Activated naive CD8-positive, alpha-beta T cell treated with anti-CD3 and anti-CD28 coated beads for 36 hours (primary cell): ENCODE measurements around the gene GRM8. TPM values are rescaled to one million over a fixed set of nuclear protein-coding genes. Genes with fewer than 3 reads are reported as not detected.
"Not testable (repeated sequence)": the region's sequence is repeated elsewhere in the genome, so short reads cannot be mapped to it uniquely, and the experiment has no call there.

ENCODE experiments used
- DNase-seq: peaks from one replicate; pipeline ENCODE4 v3.0.0; 2021
- H3K27ac Mint-ChIP-seq: one replicate; pipeline ENCODE4 v1.8.0; 2022; ENCODE audit warnings: mild to moderate bottlenecking, moderate library complexity, mixed read lengths
- H3K27me3 Mint-ChIP-seq: one replicate; pipeline ENCODE4 v1.8.0; 2022; ENCODE audit warnings: mild to moderate bottlenecking, mixed read lengths
- H3K36me3 Mint-ChIP-seq: one replicate; pipeline ENCODE4 v1.8.0; 2021; ENCODE audit warnings: mild to moderate bottlenecking, mixed read lengths
- H3K4me1 Mint-ChIP-seq: one replicate; pipeline ENCODE4 v1.8.0; 2021; ENCODE audit warnings: mixed read lengths
- H3K4me3 Mint-ChIP-seq: one replicate; pipeline ENCODE4 v1.8.0; 2022; ENCODE audit warnings: mild to moderate bottlenecking, moderate library complexity, mixed read lengths
- H3K9me3 Mint-ChIP-seq: one replicate; pipeline ENCODE4 v1.8.0; 2022; ENCODE audit warnings: mixed read lengths
- total RNA-seq, 2 experiments: library from RNA; stranded (reverse); gene quantifications; one replicate each; pipeline ENCODE4 v1.2.3, GENCODE V29; 2021

Gene GRM8
- total RNA-seq, 2 experiments from 2014 or later = not detected

GRCh38 chr7:126700807-126701604 lies 551.7 kb downstream of the GRM8 start:
- Mint-ChIP-seq H3K4me3 (no peak overlapping the region), H3K27ac (no peak overlapping the region), H3K36me3 (no peaks in the 10 kb centered on the region), H3K27me3 (no peaks in the 10 kb centered on the region), H3K9me3 (peaks cover 2% of the 10 kb centered on the region), H3K4me1 (no peaks in the 10 kb centered on the region)
- peak; percentile 47 for DNase-seq

- no peak overlapping the region for H3K27ac Mint-ChIP-seq
- H3K4me1 Mint-ChIP-seq = no peaks in the 10 kb centered on the region
Measured at GRCh38 chr7:126699707-126700106, 553.0 kb downstream of the GRM8 start.

GRCh38 chr7:126698909-126699308 lies 553.8 kb downstream of the GRM8 start:
- no peak overlapping the region for H3K27ac Mint-ChIP-seq
- no peaks in the 10 kb centered on the region for H3K27me3 Mint-ChIP-seq
- no peak for DNase-seq

More at GRCh38 chr7:126699707-126700106, 553.0 kb downstream of the GRM8 start:
- H3K36me3 Mint-ChIP-seq = no peaks in the 10 kb centered on the region
- DNase-seq = no peak
- H3K4me3 Mint-ChIP-seq = no peak overlapping the region
- no peaks in the 10 kb centered on the region for H3K27me3 Mint-ChIP-seq
- peaks cover 2% of the 10 kb centered on the region for H3K9me3 Mint-ChIP-seq

DNA sequence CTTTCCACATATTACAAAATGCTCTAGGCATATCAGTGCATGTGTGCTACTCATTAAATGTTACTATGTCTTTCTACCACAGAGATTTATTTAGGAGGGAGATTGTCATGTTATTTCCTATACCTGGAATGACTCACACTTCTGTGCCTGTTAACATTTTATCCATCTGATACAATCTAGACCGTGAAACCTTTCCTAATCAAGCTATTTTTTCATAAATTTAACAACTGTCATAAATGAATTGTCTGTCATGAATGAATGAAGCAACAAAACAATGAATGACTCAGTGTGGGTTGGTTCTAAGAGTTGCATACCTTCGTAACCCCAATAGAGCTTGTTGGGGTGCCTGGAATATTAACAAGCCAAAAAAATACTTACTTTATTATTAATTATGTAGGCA lies 554.3 kb downstream of the GRM8 start:
- Mint-ChIP-seq H3K36me3 (no peaks in the 10 kb centered on the region), H3K27ac (no peak overlapping the region), H3K4me3 (no peak overlapping the region), H3K4me1 (no peaks in the 10 kb centered on the region), H3K27me3 (no peaks in the 10 kb centered on the region), H3K9me3 (peaks cover 2% of the 10 kb centered on the region)
- no peak for DNase-seq

More at GRCh38 chr7:126698909-126699308, 553.8 kb downstream of the GRM8 start:
- Mint-ChIP-seq H3K9me3 (peaks cover 2% of the 10 kb centered on the region), H3K4me3 (no peak overlapping the region), H3K36me3 (no peaks in the 10 kb centered on the region), H3K4me1 (no peaks in the 10 kb centered on the region)

GRCh38 chr7:126696256-126697038 lies 556.3 kb downstream of the GRM8 start:
- no peak overlapping the region for H3K27ac Mint-ChIP-seq
- no peaks in the 10 kb centered on the region for H3K36me3 Mint-ChIP-seq
- H3K27me3 Mint-ChIP-seq = no peaks in the 10 kb centered on the region
- no peaks in the 10 kb centered on the region for H3K4me1 Mint-ChIP-seq
- DNase-seq = no peak
- no peak overlapping the region for H3K4me3 Mint-ChIP-seq
- peaks cover 2% of the 10 kb centered on the region for H3K9me3 Mint-ChIP-seq

DNA sequence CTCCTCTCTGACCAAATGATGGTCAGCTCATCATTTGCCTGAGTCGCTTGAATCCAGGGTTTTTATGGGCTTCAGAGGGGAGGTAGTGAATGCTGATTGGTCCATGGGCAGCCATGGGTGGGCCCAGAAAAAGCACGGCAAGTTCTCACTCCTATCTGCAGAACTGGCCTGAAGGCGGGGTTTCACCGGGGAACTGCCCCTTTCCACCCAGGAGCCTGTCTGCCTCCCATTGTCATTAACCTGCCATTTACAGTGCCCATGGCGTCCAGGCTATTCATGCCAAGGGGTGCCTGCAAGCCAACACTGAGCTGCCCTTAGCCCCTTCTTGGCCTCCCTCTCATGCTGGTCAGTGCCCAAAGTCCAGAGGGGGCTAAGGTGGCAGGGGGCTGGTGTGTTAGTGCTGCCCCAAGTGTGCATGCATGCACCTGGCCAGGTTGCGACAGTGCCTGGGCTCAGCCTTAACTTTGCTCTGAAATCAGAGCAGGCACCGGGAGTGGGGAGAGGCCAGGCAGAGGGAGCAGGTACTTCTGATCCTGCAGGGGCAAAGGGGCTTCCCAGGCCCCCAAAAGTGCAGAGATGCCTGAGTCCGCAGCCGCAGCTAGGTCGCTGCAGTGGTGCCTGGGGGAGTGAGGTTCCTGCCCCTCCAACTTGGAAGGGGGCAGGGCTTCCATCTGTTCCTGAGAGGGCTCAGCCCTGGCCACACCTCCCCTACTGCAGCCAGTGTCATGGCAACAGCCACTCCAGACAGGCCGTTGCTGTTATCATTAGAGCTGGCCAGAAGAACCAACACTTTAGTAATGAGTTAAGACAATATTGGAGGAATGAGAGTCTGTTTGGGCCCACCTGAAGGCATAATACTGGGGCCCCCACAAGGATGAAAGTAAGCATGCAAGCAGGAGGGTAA lies 561.6 kb downstream of the GRM8 start:
- Mint-ChIP-seq H3K27ac (no peak overlapping the region), H3K9me3 (no peaks in the 10 kb centered on the region), H3K36me3 (no peaks in the 10 kb centered on the region), H3K4me3 (no peak overlapping the region), H3K4me1 (no peaks in the 10 kb centered on the region), H3K27me3 (no peaks in the 10 kb centered on the region)
- DNase-seq = no peak

GRCh38 chr7:126690104-126690503 lies 562.6 kb downstream of the GRM8 start:
- no peak for DNase-seq
- H3K4me3 Mint-ChIP-seq = no peak overlapping the region
- no peaks in the 10 kb centered on the region for H3K27me3 Mint-ChIP-seq
- no peaks in the 10 kb centered on the region for H3K9me3 Mint-ChIP-seq
- H3K4me1 Mint-ChIP-seq = no peaks in the 10 kb centered on the region
- no peaks in the 10 kb centered on the region for H3K36me3 Mint-ChIP-seq
- no peak overlapping the region for H3K27ac Mint-ChIP-seq

DNA sequence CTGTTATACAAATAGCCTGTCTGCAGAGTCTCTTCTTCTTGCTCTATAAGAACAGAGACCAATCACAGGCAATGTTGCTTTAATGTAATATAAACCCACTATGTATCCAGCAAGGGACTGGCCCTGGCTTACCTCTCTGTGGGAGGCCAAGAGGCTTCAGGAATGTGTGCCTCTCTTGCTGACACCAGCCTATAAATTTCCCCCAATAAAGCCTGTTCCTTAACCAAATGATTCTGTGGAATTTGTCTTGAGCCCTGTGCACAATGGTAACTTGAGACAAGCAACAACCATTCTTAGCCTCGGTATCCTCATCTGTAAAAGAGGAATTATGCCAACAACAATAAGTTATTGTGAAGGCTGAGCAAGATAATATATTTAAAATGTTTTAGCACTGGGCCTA lies 563.7 kb downstream of the GRM8 start:
- Mint-ChIP-seq H3K27ac (no peak overlapping the region), H3K4me1 (no peaks in the 10 kb centered on the region), H3K27me3 (no peaks in the 10 kb centered on the region), H3K36me3 (no peaks in the 10 kb centered on the region), H3K4me3 (no peak overlapping the region), H3K9me3 (no peaks in the 10 kb centered on the region)
- no peak for DNase-seq

GRCh38 chr7:126686474-126686873 lies 566.3 kb downstream of the GRM8 start:
- no peaks in the 10 kb centered on the region for H3K9me3 Mint-ChIP-seq
- no peak overlapping the region for H3K27ac Mint-ChIP-seq
- no peaks in the 10 kb centered on the region for H3K36me3 Mint-ChIP-seq
- no peak overlapping the region for H3K4me3 Mint-ChIP-seq
- no peaks in the 10 kb centered on the region for H3K27me3 Mint-ChIP-seq
- no peaks in the 10 kb centered on the region for H3K4me1 Mint-ChIP-seq
- no peak for DNase-seq

DNA sequence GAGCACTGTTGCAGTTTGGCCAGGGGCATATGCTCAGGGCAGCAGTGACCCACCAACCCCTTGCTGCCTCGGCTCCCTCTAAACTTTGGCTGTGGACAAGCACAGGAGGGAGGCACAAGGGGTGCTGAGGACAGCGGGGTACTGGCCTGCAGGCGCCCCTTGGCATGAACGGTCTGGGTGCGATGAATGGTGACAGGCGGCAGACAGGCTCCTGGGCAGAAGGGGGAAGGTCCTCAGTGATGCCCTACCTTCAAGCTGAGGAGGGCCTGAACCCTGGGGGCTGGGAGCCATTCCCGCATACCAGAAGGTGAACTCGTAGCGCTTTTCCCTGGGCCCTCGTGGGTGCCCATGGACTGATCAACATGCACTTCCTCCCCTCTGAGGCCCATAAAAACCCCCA lies 567.1 kb downstream of the GRM8 start:
- no peaks in the 10 kb centered on the region for H3K27me3 Mint-ChIP-seq
- DNase-seq = no peak
- H3K36me3 Mint-ChIP-seq = no peaks in the 10 kb centered on the region
- no peaks in the 10 kb centered on the region for H3K9me3 Mint-ChIP-seq
- no peak overlapping the region for H3K27ac Mint-ChIP-seq
- H3K4me1 Mint-ChIP-seq = no peaks in the 10 kb centered on the region
- H3K4me3 Mint-ChIP-seq = no peak overlapping the region

DNA sequence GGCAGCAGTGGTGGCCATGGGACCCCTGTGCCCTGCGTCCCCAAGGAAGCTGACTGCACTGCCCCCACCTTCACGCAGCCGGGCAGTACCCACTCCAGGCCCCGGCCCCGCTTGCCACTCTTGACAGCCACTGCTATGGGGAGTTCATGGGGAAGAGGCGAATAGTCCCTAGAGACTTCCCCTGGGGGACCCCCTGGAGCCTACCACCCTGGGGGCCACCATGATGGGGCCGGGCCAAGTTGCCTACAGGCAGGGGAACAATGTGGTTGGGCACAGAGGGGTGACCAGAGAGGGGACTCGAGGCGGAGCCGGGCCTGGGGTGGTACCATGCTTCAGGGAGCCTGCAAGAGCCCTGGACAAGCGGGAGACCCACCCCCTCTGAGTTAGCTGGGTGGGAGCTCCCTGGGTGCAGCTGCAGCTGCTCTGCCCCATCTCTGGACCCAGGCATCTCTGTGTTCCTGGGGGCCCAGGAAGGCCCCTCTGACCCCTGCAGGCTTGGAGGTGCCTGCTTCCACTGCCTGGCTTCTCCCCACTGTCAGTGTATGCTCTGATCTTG lies 567.6 kb downstream of the GRM8 start:
- H3K27me3 Mint-ChIP-seq = no peaks in the 10 kb centered on the region
- H3K27ac Mint-ChIP-seq = no peak overlapping the region
- no peaks in the 10 kb centered on the region for H3K36me3 Mint-ChIP-seq
- no peaks in the 10 kb centered on the region for H3K9me3 Mint-ChIP-seq
- no peak overlapping the region for H3K4me3 Mint-ChIP-seq
- no peak for DNase-seq
- H3K4me1 Mint-ChIP-seq = no peaks in the 10 kb centered on the region

DNA sequence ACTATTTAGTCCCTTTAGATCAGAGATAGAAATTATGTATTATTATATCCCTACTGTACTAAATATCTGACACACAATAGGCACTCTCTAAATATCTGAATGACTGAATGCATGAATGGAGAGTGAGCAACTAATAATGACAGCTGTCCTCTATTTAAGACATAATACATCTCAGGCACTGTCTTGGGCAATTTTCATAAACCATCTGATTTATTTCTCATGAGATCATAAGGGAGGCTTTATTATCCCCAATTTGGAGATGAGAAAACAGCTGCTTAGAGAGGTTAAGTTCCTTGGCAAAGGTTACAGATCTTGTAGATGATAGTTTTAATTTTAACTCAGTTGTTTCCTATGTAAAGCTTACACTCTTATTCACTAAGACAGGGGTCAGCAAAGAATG lies 570.6 kb downstream of the GRM8 start:
- Mint-ChIP-seq H3K36me3 (no peaks in the 10 kb centered on the region), H3K9me3 (peaks cover 2% of the 10 kb centered on the region), H3K27ac (no peak overlapping the region), H3K27me3 (no peaks in the 10 kb centered on the region), H3K4me1 (no peaks in the 10 kb centered on the region), H3K4me3 (no peak overlapping the region)
- no peak for DNase-seq

- H3K9me3 Mint-ChIP-seq, DNase-seq, H3K4me3 Mint-ChIP-seq, H3K36me3 Mint-ChIP-seq, H3K4me1 Mint-ChIP-seq, H3K27me3 Mint-ChIP-seq, H3K27ac Mint-ChIP-seq: not testable (repeated sequence)
Measured at GRCh38 chr7:126668762-126669161, 584.0 kb downstream of the GRM8 start.

- peaks cover 4% of the 10 kb centered on the region for H3K9me3 Mint-ChIP-seq
- no peak for DNase-seq
- no peak overlapping the region for H3K4me3 Mint-ChIP-seq
- no peak overlapping the region for H3K27ac Mint-ChIP-seq
- H3K4me1 Mint-ChIP-seq = no peaks in the 10 kb centered on the region
- no peaks in the 10 kb centered on the region for H3K27me3 Mint-ChIP-seq
- no peaks in the 10 kb centered on the region for H3K36me3 Mint-ChIP-seq
Measured at GRCh38 chr7:126668367-126668752, 584.4 kb downstream of the GRM8 start.
